B cell (primary cell): ENCODE measurements around the gene TF.

Experiments used
- EZH2 ChIP-seq: IDR thresholded peaks from 2 replicates; pipeline ENCODE4 v1.6.1; 2012; ENCODE audit warnings: borderline replicate concordance, low read depth, mild to moderate bottlenecking, moderate library complexity, low read length; ENCODE audit not compliant: insufficient read depth, poor library complexity, severe bottlenecking
- TF ChIP-seq, protein P1 (sequence below): fragments of 200-600 bp; IDR thresholded peaks from one replicate; pipeline ENCODE4 v1.8.0; 2022; ENCODE audit warnings: antibody characterized with exemption, mild to moderate bottlenecking

DNA sequence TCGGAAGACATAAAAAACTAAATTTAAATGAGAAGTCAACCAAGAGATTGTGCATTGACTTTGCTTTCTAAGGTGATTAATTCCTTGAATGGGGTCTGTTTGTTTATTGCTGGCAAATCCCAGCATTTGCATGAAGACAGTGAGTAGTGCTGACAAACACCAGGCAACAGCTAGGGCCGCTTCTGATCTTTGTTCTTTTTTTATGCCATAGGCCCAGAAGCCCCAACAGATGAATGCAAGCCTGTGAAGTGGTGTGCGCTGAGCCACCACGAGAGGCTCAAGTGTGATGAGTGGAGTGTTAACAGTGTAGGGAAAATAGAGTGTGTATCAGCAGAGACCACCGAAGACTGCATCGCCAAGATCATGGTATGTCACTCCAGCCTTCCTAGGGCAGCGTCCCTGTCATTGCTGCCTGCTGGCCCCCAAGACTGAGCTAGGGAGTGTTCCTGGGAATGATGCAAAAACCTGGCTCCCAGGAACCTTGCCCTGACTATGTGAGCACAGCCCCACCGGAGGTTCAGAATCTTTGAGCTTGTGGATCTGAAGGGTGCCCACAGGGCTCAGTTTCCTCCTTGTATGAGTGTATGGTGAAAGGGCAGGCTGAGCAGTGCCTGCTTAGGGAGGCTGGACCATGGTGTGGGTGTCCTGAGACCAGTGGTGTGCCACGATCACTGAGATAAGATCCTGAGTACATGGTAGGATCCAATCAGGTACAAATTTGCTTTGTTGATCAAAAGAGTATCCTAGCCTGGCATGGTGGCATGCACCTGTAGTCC, 13.0 kb downstream of the TF start:
- TF ChIP-seq, protein P1, sequence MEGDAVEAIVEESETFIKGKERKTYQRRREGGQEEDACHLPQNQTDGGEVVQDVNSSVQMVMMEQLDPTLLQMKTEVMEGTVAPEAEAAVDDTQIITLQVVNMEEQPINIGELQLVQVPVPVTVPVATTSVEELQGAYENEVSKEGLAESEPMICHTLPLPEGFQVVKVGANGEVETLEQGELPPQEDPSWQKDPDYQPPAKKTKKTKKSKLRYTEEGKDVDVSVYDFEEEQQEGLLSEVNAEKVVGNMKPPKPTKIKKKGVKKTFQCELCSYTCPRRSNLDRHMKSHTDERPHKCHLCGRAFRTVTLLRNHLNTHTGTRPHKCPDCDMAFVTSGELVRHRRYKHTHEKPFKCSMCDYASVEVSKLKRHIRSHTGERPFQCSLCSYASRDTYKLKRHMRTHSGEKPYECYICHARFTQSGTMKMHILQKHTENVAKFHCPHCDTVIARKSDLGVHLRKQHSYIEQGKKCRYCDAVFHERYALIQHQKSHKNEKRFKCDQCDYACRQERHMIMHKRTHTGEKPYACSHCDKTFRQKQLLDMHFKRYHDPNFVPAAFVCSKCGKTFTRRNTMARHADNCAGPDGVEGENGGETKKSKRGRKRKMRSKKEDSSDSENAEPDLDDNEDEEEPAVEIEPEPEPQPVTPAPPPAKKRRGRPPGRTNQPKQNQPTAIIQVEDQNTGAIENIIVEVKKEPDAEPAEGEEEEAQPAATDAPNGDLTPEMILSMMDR = no peak
- TF ChIP-seq EZH2 = no peak
